ENCODE measurements around the gene DISP3. TPM values are rescaled to one million over a fixed set of nuclear protein-coding genes. Genes with fewer than 3 reads are reported as not detected.

DISP3 gene
- total and polyA plus RNA-seq, 2 of the 13 experiments (the other 11 are each of a cell fraction or from before 2014, with no cell fraction given): 0.08 to 0.13 TPM

DNA sequence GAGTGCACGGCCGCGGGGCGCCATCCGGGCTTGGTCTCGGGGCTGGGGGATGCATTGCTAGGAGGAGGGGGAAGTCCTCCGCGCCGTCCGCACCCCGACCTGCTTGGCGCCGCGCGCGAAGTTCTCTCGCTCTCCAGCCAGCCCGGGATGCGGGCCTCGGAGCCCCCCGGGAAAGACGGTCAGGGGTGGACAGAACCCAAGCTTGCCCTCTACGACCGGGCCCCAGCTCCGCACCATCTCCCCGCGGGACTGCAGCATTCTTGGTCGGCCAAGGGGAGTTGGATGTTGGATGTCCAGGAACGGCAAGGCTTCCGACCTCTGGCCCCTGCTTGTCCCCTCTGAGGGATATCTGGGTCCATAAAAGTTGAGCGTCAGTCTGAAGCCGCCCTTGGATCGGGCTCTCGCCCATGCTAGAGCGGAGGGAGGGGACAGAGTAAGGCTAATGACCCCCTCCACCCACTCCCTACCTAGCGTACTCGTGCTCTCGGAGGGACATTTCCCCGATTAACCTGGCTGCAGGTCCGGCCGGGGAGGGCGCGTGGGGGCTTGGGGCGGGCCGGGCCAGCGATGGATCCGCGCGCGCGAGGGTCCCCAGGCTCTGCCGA, 522 bp downstream of the DISP3 start (continued):
- TF ChIP-seq ZNF816 (CRISPR knock-in tag; IDR thresholded peaks at IDR 0.05; ENCODE audit: borderline replicate concordance) (no peak), GATAD2A (CRISPR knock-in tag; IDR thresholded peaks at IDR 0.05) (no peak), ZNF652 (CRISPR knock-in tag; IDR thresholded peaks at IDR 0.05; ENCODE audit: borderline replicate concordance, low read depth) (no peak), ERF (CRISPR knock-in tag; IDR thresholded peaks at IDR 0.05) (no peak), CCDC6 (CRISPR knock-in tag; IDR thresholded peaks at IDR 0.05) (no peak)
- TF ChIP-seq, protein P1, sequence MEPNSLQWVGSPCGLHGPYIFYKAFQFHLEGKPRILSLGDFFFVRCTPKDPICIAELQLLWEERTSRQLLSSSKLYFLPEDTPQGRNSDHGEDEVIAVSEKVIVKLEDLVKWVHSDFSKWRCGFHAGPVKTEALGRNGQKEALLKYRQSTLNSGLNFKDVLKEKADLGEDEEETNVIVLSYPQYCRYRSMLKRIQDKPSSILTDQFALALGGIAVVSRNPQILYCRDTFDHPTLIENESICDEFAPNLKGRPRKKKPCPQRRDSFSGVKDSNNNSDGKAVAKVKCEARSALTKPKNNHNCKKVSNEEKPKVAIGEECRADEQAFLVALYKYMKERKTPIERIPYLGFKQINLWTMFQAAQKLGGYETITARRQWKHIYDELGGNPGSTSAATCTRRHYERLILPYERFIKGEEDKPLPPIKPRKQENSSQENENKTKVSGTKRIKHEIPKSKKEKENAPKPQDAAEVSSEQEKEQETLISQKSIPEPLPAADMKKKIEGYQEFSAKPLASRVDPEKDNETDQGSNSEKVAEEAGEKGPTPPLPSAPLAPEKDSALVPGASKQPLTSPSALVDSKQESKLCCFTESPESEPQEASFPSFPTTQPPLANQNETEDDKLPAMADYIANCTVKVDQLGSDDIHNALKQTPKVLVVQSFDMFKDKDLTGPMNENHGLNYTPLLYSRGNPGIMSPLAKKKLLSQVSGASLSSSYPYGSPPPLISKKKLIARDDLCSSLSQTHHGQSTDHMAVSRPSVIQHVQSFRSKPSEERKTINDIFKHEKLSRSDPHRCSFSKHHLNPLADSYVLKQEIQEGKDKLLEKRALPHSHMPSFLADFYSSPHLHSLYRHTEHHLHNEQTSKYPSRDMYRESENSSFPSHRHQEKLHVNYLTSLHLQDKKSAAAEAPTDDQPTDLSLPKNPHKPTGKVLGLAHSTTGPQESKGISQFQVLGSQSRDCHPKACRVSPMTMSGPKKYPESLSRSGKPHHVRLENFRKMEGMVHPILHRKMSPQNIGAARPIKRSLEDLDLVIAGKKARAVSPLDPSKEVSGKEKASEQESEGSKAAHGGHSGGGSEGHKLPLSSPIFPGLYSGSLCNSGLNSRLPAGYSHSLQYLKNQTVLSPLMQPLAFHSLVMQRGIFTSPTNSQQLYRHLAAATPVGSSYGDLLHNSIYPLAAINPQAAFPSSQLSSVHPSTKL (CRISPR knock-in tag; IDR thresholded peaks at IDR 0.05): no peak

DNA sequence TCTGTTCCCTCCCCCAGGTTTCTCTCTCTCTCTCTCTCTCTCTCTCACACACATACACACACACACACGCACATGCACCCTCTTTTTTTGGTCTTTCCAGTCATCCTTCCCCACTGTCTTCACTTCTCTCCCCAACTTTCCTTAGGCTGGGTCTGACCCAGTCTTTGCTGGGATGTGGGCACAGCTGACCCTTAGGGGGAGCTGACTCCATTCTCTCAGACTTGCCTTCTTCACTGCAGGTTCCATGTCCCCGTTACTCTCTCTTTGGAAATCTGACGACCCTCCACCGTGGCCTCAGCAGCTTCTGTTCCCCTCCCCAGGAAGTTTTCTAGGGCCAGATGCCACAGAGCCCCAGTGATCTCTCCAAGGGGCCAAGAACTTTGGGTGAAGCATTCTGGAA, 2.1 kb downstream of the DISP3 start:
- Histone ChIP-seq H3K9ac (ENCODE audit: insufficient read depth, low read depth, low read length) (no peak overlapping the region), H3K9me3 (ENCODE audit: low read length) (no peaks in the 10 kb centered on the region), H3K4me1 (ENCODE audit: insufficient read depth, low read length) (no peaks in the 10 kb centered on the region), H3K27ac (ENCODE audit: extremely low read length, insufficient read depth, low read length) (no peak overlapping the region), H3K4me2 (ENCODE audit: low read depth, low read length) (no peak overlapping the region), H3K79me2 (ENCODE audit: insufficient read depth, low read length) (no peaks in the 10 kb centered on the region), H3K27me3 (ENCODE audit: control insufficient read depth in 1 of 2, insufficient read depth in 2 of 2, low read length in 2 of 2) (peaks cover 6 to 35% of the 10 kb centered on the region in 2 experiments; a peak in 4 of 5 replicates), H2AFZ (ENCODE audit: low read length) (no peak overlapping the region), H4K20me1 (ENCODE audit: insufficient read depth, low read length) (no peaks in the 10 kb centered on the region), H3K36me3 (replicated peaks in 1 of 2; ENCODE audit: control insufficient read depth in 1 of 2, insufficient read depth in 2 of 2, low read length in 2 of 2) (no peaks in the 10 kb centered on the region), H3K4me3 (replicated peaks in 1 of 3; ENCODE audit: insufficient read depth in 1 of 3, low read depth in 2 of 3, low read length in 3 of 3) (no peak overlapping the region)
- intact Hi-C loops (cut with micrococcal nuclease; ENCODE audit: unreplicated experiment): no loop called here
- ATAC-seq: no peak
- BruUV-seq (replicated peaks): no TSS peak
- ChIA-PET POLR2A (no interaction called here), CTCF (ENCODE audit: low intra/inter-chr PET ratio, low total read pairs) (no interaction called here)
- no peak for DNase-seq (ENCODE audit: low spot score)
- 0% methylated on average over 4 of the region's 4 CpGs for WGBS (ENCODE audit: low lambda C conversion rate)
- no peak for FAIRE-seq
- TF ChIP-seq ZNF841 (CRISPR knock-in tag; IDR thresholded peaks at IDR 0.05; ENCODE audit: borderline replicate concordance) (no peak), ZNF557 (CRISPR knock-in tag; IDR thresholded peaks at IDR 0.05) (no peak), MEIS1 (CRISPR knock-in tag; IDR thresholded peaks at IDR 0.05; ENCODE audit: borderline replicate concordance) (no peak), NKX3-1 (CRISPR knock-in tag; IDR thresholded peaks at IDR 0.05) (no peak), ZNF644 (CRISPR knock-in tag; IDR thresholded peaks at IDR 0.05; ENCODE audit: low read depth) (no peak), ZFP62 (CRISPR knock-in tag; IDR thresholded peaks at IDR 0.05) (no peak), ZNF747 (CRISPR knock-in tag; IDR thresholded peaks at IDR 0.05; ENCODE audit: borderline replicate concordance) (no peak), ZNF616 (CRISPR knock-in tag; IDR thresholded peaks at IDR 0.05; ENCODE audit: low read depth) (no peak), ZNF605 (CRISPR knock-in tag; IDR thresholded peaks at IDR 0.05) (no peak)
- TF ChIP-seq, protein P2, sequence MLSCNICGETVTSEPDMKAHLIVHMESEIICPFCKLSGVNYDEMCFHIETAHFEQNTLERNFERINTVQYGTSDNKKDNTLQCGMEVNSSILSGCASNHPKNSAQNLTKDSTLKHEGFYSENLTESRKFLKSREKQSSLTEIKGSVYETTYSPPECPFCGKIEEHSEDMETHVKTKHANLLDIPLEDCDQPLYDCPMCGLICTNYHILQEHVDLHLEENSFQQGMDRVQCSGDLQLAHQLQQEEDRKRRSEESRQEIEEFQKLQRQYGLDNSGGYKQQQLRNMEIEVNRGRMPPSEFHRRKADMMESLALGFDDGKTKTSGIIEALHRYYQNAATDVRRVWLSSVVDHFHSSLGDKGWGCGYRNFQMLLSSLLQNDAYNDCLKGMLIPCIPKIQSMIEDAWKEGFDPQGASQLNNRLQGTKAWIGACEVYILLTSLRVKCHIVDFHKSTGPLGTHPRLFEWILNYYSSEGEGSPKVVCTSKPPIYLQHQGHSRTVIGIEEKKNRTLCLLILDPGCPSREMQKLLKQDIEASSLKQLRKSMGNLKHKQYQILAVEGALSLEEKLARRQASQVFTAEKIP (CRISPR knock-in tag; IDR thresholded peaks at IDR 0.05; ENCODE audit: borderline replicate concordance): no peak
- in situ Hi-C loops (cut with HindIII; ENCODE audit: extremely low pct_ligation_motif_present, low pct_unique_long_range_greater_than_20kb): no loop called here

Data from HepG2 (cell line).